Measurements from ENCODE around the gene ST6GALNAC4.

DNA sequence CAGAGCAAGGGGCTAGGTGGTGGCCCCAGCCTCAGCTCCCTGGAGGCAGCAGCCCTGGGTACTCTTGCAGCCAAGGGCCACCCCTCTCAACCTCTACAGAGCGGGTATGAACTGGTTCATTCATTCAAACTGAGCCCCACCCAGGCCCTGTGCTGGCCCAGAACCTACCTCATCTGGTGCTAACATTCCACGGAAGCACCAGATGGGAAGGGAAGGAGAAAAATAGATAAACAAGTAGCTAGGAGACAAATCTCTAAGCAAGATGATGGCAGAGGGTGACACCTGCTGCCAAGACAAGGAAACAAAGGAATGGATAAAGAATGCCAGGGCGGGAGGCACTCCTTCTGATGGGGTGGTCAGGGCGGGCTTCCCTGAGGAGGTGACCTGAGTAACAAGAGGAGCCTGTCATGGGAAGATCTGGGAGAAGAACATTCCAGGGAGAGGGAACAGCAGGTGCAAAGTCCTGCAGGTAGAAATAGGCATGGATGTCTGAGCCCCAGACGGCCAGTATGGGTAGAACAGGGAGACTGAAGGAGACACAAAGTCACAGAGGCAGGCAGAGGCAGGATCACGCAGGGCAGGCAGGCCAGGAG, 6.1 kb downstream of the ST6GALNAC4 start:
- TF ChIP-seq ZBTB17 (tag by site-specific recombination; IDR thresholded peaks at IDR 0.05) (no peak), ZSCAN5A (tag by site-specific recombination; IDR thresholded peaks at IDR 0.05) (no peak), ZNF324 (tag by site-specific recombination; IDR thresholded peaks at IDR 0.05) (no peak), ZNF449 (tag by site-specific recombination; IDR thresholded peaks at IDR 0.05) (no peak), ZFP3 (tag by site-specific recombination; IDR thresholded peaks at IDR 0.05; ENCODE audit: low read depth) (no peak), BCL11A (tag by site-specific recombination; IDR thresholded peaks at IDR 0.05; ENCODE audit: low read depth) (no peak), ZNF221 (tag by site-specific recombination; IDR thresholded peaks at IDR 0.05; ENCODE audit: borderline replicate concordance) (no peak), YY1 (tag by site-specific recombination; IDR thresholded peaks at IDR 0.05) (no peak), ZSCAN23 (tag by site-specific recombination; IDR thresholded peaks at IDR 0.05) (no peak), ZSCAN16 (tag by site-specific recombination; IDR thresholded peaks at IDR 0.05) (no peak)
- TF ChIP-seq, protein P1, sequence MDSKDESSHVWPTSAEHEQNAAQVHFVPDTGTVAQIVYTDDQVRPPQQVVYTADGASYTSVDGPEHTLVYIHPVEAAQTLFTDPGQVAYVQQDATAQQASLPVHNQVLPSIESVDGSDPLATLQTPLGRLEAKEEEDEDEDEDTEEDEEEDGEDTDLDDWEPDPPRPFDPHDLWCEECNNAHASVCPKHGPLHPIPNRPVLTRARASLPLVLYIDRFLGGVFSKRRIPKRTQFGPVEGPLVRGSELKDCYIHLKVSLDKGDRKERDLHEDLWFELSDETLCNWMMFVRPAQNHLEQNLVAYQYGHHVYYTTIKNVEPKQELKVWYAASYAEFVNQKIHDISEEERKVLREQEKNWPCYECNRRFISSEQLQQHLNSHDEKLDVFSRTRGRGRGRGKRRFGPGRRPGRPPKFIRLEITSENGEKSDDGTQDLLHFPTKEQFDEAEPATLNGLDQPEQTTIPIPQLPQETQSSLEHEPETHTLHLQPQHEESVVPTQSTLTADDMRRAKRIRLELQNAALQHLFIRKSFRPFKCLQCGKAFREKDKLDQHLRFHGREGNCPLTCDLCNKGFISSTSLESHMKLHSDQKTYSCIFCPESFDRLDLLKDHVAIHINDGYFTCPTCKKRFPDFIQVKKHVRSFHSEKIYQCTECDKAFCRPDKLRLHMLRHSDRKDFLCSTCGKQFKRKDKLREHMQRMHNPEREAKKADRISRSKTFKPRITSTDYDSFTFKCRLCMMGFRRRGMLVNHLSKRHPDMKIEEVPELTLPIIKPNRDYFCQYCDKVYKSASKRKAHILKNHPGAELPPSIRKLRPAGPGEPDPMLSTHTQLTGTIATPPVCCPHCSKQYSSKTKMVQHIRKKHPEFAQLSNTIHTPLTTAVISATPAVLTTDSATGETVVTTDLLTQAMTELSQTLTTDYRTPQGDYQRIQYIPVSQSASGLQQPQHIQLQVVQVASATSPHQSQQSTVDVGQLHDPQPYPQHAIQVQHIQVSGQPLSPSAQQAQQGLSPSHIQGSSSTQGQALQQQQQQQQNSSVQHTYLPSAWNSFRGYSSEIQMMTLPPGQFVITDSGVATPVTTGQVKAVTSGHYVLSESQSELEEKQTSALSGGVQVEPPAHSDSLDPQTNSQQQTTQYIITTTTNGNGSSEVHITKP (tag by site-specific recombination; IDR thresholded peaks at IDR 0.05) = no peak
- TF ChIP-seq, protein P2, sequence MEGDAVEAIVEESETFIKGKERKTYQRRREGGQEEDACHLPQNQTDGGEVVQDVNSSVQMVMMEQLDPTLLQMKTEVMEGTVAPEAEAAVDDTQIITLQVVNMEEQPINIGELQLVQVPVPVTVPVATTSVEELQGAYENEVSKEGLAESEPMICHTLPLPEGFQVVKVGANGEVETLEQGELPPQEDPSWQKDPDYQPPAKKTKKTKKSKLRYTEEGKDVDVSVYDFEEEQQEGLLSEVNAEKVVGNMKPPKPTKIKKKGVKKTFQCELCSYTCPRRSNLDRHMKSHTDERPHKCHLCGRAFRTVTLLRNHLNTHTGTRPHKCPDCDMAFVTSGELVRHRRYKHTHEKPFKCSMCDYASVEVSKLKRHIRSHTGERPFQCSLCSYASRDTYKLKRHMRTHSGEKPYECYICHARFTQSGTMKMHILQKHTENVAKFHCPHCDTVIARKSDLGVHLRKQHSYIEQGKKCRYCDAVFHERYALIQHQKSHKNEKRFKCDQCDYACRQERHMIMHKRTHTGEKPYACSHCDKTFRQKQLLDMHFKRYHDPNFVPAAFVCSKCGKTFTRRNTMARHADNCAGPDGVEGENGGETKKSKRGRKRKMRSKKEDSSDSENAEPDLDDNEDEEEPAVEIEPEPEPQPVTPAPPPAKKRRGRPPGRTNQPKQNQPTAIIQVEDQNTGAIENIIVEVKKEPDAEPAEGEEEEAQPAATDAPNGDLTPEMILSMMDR (tag by site-specific recombination; IDR thresholded peaks at IDR 0.05) = peak; percentile 22; the same call in 1 of the 2 replicates
